Activated CD4-positive, alpha-beta T cell treated with anti-CD3 and anti-CD28 coated beads, Interleukin-2, amount 50 U/mL, for 48 hours (primary cell): ENCODE measurements around the gene ERC1.
"Not testable (repeated sequence)": the region's sequence is repeated elsewhere in the genome, so short reads cannot be mapped to it uniquely, and the experiment has no call there.

Experiments used
- DNase-seq, 2 experiments: peaks; one replicate each; pipeline ENCODE4 v3.0.0-alpha.2; 2020

Gene ERC1

DNA sequence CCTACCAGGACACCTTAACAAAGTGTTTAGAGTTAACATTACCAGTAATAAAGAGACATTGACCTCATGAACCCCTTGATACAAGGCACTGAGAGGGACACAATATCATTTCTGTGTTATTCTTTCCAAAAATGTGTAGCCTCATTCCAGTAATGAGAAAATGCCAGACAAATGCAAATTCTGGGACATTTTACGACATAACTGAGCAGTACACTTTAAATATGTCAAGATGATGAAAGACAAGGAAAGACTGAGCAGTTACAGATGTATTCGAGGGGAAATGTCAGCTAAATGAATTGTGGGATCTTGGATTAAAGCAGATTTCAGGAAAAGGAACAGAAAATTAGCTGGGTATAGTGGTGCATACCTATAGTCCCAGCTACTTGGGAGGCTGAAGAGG lies 255.6 kb downstream of the ERC1 start:
- DNase-seq = no peak

DNA sequence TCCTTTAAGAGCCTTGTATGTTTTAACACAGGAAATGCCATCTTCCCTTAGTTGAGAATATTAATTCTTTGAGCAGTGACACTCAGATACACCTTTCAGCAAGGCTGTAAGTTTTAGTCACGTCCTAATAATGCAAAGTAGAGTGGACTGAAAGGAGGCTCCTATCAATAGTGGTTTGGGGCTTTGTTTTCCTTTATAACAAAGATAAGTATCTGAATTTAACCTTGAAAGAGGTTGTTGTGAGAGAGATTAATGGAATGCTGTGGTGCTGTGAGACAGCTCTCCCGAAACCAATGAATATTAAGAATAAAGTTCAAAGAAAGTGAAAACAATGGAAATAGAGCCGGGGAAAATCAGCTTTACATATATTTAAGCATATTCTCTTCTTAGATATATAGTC lies 259.6 kb downstream of the ERC1 start:
- DNase-seq = no peak

DNA sequence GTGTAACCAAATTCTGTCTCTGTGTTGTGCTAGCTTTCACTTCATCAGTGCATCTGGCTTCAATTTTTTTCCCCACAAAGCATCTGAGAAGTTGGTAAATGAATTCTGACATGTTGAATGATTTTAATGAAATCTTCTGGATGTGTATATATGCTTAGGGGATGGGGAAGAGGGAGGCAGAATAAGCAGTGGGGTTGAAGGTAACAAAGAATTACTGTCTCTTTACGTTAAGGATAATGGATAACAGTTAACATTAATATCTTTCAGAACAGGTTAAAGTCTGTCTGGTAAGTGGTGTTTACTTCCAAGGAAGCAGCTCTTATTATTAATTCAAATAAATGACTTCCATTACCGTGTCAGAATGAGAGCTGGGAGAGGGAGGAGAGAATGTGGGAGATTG lies 261.7 kb downstream of the ERC1 start:
- DNase-seq = no peak

DNA sequence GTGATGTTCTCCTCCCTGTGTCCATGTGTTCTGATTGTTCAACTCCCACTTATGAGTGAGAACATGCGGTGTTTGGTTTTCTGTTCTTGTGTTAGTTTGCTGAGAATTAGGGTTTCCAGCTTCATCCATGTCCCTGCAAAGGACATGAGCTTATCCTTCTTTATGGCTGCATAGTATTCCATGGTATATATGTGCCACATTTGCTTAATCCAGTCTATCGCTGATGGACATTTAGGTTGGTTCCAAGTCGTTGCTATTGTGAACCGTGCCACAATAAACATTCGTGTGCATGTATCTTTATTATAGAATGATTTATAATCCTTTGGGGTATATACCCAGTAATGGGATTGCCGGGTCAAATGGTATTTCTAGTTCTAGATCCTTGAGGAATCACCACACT lies 264.1 kb downstream of the ERC1 start:
- not testable (repeated sequence) for DNase-seq

DNA sequence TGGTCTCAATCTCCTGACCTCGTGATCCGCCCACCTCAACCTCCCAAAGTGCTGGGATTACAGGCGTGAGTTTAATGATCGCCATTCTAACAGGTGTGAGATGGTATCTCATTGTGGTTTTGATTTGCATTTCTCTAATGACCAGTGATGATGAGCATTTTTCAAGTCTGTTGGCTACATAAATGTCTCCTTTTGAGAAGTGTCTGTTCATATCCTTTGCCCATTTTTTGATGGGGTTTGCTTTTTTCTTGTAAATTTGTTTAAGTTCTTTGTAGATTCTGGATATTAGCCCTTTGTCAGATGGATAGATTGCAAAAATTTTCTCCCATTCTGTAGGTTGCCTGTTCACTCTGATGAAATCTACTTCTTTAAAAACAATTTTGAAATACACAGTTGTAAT lies 264.8 kb downstream of the ERC1 start:
- DNase-seq = not testable (repeated sequence)

DNA sequence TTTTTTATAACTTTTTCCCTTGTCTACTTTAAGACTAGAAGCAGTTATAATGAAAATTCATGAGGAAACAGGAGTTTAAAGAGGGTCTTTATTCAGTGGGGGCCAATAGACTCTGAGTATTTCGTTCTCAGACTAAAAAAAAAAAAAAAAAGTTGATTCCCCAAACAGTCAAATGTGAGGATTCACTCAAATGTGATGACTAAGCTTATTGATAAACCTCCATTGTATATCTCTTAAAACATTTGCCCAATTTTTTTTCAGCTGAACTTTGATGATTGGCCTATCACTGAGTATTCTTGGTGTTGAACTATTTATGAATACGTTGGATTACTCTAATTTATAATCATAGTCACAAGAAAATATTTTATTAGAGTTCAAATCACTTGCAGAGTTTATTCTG lies 265.3 kb downstream of the ERC1 start:
- DNase-seq = no peak

DNA sequence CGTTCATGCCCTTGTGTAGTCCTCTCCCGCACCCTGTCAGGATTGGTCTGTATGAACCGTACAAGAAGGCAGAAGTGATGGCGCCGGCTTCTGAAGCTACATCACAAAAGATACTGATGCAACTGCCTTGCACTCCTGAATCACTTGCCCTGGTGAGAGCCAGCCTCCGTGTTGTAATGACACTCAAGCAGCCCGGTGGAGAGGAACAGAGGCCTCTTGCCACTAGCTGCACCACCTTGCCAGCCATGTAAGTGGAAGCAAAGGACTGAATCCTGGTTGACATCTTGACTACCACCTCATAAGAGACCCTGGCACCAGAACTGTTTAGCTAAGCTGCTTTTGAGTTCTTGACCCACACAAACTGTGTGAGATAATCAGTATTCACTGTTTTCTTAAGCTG lies 266.0 kb downstream of the ERC1 start:
- DNase-seq = no peak

DNA sequence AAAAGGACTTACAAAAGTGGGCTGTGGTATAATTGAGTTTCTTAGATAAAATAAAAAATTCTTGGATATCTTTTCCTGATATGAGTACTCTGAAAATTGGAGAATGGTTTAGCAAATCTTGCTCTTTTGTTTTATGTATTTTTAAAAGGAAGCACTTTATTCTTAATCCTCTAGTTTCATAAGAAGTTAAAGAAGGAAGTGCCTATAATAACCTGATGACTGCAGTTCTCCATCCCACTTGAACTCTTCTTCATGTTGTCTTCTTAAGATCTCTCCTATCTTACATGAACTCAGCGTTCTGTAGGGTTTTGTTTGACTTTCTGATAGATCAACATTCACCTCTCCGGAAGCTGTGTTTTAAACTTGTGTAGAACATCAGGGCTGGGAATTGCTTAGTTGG lies 271.0 kb downstream of the ERC1 start:
- DNase-seq = no peak

DNA sequence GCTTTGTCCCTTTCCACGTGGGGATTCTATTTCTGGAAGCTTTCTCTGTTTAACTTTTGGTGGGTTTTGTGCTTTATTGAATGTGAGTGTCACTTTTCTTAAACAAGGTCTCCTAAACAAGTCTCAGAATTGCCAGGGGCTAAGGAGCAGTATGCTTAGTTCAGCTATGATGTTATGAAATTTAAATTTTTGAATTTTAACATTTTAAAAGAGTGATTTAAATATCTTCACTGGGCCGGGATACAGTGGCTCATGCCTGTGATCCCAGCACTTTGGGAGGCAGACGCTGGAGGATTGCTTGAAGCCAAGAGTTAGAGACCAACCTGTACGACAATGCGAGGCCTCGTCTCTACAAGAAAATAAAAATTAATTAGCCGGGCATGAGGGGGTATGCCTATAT lies 276.2 kb downstream of the ERC1 start:
- no peak for DNase-seq

DNA sequence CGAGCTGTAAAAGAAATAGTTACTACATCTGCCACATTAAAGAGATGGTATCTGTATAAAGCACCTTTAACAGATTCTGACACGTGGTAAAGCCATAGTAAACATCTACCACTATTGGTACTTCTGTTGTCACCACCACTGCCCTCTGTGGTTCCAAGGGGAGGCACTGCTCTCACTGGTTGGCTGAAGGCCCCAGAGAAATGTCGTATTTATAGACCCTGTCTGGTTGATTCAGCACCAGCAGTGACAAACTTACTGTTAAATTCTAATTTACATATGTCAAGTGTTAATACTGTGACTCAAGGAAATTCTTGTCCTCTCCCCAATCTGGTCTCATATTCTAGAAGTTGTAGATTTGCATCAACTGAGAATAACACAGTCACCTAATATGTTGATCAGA lies 281.1 kb downstream of the ERC1 start:
- no peak for DNase-seq

DNA sequence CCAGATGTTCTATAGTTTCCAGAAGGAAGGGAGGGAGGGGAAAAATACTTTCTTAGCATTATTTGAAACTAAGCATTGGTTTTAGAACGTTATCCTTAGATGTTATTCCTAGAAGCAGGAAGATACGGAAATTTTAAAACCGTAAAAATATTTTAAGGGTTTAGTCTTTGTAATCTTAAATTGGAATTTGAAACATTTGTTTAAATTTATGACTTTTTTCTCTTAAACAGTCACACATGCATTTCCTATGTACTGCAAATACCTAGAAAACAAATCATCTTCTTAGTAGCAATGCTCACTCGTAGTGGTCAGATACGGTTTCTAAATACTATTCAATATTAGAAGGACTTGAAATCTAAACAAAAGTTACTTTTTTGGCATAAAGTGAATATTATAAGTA lies 282.0 kb downstream of the ERC1 start:
- no peak for DNase-seq

DNA sequence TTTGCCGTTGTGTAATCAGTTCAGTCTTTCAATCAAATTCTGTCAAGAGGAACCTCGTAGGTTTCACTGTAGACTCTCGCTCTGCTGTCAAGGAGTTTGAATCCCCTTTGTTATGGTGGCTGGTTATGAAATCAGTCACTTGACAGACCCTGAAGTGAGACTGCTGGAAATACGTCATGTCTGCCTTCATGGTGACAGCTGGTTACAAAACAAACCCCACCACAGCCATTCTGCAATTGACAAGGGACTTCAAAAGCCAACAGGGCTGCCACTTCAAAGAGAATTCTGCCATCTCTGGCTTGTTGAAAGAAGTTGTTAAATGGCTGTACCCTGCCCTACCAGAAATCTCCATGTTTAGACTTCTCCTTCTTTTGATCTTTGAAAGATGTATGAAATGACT lies 286.9 kb downstream of the ERC1 start:
- DNase-seq = no peak

DNA sequence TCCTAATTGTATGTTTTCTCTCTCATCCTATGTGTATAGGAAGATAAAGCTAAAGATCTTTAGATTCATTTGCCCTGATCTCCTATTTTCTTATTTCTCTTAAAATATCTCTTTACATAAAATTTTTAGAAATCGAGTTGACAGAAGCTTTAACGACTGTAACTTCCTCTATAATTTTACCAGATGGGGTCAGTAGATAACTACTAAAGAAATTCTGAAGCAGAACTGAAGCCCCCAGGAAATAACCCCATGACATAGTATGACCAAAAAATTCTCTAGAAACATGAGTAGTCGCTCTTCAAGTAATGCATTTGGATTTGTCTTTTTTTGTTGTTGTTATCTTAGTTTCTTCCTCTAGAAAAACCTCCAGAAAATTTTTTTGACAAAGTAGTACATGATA lies 288.0 kb downstream of the ERC1 start:
- DNase-seq = no peak

DNA sequence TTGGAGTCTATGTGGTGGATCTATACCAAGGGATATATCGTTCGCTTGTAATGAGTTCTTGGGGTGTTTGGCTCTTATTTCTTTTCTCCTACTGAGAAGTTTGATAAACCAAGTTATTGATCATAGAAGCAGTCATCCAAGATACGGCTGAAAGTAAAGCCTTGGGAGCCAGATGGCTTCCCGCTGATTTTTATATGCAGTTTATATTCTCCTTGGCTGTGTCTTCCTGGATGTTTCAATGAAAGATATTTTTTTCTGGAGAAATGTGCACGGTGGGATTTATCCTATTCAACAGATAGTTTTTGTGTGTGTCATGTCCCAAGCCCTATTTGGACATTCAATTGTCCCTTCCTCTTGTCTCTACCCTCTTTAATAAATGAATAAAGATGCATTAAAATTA lies 289.0 kb downstream of the ERC1 start:
- no peak for DNase-seq

DNA sequence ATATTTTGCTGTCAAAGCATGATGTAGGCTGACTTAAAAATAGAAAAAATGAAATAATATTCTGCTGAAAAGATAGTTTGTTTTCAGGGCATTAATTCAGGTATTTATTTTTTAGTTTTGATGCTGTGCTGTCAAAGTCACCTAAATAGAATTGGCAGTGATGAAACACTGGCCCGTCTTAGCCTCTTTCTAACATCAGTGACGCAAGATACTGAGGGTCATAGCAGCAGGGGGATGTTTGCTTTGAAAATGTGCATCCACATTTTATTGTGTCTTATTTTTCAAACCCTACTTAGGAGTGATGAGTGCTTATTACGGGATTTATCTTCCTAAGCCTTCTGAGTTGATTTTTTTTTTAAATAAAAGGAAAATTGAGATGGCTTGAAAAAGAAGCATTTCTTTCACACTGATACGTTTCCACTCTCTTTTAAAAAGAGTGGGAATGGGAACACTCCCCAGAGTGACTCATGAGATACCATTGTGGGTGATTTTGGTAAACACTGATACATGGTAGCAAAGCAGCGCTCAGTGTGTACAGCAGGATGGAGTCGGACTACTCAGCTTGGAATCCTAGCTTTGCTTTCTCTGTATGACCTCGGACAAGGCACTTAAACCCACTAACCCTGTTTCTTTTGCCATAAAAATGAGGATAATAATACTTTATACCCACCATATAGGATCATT lies 290.8 kb downstream of the ERC1 start:
- DNase-seq = no peak

DNA sequence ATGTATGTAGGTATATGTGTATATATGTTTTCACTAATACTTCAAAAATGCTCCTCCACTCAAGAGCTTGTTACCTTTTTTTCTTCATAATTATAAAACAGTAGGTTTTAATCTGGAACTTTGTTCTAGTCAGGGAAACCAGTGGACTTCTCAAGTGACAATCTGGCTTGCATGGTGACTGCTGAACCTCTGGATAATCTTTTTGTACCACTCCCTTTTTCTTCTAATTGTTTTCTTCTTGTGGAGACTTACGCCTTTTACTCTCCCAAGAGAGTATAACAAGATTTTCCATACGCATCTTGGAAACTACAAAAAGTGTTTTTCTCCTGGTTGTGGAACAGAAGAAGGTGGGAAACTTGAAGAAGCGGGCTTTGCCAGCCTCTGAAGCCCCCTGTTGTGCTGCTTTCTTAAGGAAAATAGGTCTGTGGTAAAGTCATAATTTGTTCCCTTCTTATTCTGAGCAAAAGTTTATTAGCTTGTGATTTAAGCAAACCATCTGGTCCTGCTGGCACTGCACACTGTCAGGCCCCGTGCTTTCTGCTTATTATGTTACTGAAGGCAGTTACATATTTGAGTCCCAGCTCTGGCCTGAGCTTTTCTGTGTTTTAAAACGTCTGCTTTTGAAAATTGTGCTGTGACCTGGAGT lies 291.8 kb downstream of the ERC1 start:
- no peak for DNase-seq

DNA sequence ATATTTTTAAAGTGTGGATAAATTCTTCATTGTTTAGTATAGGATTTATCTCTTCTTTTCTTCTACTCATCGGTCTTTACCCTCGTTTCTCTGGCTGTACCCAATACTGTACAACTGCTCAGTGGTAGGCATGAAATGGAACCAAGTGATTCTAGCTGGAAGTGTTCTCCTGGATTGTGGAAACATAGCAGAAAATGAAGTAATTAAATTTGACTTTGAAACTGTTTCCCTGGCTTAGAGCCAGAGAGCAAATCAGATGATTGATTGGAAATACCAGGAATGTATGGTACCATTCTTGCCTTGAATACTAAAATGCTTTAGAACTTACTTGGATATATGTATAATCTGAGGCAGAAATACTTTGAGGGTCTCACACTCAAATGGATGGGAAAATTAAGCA lies 292.3 kb downstream of the ERC1 start:
- no peak for DNase-seq

DNA sequence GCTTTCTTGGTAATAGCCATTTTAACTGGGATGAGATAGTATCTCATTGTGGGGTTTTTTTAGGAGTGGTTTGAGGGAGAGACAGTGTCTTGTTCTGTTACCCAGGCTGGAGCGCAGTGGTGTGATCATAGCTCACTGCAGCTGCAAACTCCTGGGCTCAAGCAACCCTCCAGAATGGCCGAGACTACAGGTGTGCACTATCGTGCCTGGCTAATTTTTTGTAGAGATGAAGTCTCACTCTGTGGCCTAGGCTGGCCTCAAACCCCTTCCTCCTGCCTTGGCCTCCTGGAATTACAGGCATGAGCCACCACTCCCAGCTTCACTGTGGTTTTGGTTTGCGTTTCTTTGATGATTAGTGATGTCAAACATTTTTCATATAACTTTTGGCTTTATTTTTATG lies 293.6 kb downstream of the ERC1 start:
- DNase-seq = no peak

DNA sequence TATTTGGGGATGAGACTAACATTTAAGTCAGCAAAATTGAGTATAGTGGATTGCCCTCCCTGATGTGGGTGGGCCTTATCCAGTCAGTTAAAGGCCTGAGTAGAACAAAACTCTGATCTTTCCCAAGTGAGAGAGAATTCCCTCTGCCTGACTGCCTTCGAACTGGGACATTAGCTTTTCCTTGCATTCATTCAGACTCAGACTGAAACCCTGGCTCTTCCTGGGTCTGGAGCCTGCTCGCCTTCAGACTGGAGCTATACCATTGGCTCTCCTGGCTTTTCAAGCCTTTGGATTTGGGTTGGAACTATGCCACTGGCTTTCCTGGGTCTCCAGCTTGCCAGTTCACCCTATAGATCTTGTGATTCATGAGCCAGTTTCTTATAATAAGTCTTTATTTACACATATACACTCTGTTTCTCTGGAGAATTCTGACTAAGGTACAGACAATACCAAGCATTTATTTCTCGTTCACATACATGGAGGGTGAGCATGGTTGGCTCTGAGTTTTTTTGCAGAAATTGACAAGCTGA lies 296.5 kb downstream of the ERC1 start:
- no peak for DNase-seq

DNA sequence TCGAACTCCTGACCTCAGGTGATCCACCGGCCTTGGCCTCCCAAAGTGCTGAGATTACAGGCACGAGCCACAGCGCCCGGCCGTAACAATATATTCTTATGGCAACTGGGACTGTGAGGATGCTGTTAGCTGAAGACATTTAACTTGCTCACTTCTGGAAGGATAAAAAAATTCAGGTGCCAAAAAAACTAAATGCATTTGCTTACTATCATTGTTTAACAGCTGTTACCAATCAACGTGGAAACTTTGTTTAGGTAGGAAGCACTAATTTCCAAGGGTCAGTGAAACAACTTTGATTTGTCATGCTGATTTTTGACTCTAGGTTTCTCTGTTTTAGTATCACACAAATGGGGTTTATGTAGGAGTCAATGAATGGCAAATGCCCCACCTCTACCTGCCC lies 297.3 kb downstream of the ERC1 start:
- DNase-seq = no peak

DNA sequence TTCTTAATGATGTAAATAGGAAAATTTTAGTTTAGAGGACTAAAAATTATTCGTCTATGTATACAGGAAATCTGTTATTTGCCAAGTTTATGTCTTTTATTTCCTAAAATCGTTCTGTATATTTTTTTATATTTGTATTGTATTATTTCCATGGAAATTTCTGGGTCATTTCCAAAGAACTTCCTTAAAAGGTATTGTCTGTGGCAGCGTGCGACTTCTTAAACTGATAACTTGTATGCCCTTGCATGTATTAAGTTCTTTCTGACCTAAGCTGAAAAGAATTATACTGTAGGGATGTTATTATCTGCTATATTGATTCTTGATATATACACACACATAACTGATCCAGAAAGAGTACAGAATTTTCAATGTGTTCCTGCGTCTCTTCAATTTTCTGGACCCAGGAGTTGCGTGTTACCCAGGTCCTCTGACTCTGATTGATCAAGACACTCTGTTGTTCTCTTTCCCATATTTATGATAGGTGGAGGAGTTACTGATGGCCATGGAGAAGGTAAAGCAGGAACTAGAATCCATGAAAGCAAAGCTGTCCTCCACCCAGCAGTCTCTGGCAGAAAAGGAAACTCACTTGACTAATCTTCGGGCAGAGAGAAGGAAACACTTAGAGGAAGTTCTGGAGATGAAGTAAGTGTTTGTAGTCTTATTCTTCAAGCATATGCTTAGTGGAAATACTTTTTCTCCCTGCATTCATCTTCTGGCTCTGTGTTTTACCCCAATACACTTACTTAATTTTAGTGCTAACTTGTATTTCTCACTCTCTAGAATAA lies 298.5 kb downstream of the ERC1 start:
- DNase-seq = no peak

DNA sequence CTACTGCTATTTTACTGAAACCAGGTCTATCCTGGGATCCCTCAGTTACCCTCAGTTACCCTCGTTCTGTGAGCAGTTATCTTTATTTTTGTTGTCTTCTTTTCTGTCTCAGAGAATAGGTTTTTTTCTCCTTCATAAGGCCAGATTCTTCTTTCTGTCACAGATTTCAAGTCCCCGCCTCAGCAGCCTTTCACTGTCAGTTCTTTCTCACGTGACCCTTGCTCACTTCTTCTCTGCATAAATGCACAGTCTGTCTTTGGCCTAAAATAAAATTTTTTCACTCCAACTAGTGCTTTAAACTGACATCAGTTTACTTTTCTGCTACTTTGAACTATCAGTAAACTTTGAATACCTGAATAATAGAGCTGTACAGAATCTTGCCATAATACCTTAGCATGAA lies 299.7 kb downstream of the ERC1 start:
- DNase-seq = no peak

DNA sequence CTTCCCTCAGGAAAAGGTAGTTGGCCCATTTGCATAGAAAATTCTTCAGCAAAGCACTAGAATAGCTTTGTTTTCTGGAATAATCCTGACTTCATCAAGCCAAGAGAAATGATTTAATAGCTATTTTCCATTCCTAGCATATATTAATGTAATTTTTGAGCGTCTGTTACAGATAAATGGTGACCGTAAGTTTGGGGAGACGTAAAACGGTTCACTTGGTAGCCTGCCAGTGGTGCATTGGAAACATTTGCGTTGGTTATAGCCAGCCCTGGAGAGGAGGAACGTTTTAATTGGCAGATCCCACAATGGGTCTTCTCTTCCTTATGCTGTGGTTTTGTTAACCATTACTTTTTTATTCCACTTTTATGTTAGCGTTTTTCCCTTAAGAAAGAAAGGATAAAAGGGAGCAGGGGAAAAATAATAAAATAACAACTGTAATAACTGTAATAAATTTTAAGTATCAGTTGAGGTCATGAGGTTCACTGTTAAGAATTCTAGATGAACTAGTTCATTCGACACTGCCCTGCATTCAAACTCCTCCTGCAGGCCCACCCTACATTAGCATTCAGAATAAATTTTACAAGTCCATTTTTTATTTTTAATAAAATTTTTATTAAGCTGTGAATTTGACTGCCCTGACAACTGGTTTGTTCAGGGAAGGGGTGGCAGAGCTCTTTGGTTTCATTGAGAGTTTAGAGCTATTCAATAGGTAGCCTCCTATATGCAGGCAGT lies 300.7 kb downstream of the ERC1 start:
- no peak for DNase-seq
